GM12865 (cell line): ENCODE measurements around the gene RYR1.

Experiments used
- DNase-seq: peaks from one replicate; pipeline ENCODE4 v3.0.0; 2010; ENCODE audit warnings: low read depth
- H3K4me3 ChIP-seq: 2 replicates; pipeline ENCODE4 v1.5.1; 2011; ENCODE audit warnings: mild to moderate bottlenecking, low read depth, low read length, control low read depth
- CTCF ChIP-seq: IDR thresholded peaks from 2 replicates; pipeline ENCODE4 v1.5.1; 2011; ENCODE audit warnings: low read length, control low read depth, low read depth, inconsistent platforms; ENCODE audit not compliant: insufficient read depth; ENCODE audit errors: missing control alignments

The RYR1 gene

DNA sequence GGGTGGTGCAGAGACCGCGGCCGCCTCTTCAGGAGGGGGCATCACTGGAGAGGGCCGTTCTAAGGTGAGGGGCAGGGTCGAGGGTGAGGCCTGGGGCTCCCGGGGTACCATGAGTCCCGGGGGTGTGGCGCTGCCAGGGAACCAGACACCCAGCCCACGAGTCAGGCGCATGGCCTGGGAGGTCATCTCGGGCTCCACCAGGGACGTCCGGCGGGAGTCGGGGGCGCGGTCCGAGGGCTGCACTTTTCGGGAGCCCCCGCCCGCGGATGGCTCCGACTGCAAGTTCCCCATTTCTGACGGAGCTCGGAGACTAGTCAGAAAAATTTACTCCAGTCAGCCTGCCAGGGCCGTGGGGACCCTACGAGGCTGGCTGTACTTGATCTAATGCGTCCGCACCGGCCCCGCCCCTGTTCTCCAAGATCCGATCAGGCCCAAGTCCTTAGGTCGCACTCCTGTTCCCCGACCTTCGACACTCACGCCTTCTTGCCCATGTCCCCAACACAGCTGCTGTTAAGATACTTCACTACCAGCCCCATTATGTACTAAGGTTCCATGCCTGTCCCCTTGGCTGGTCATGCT lies 46.4 kb upstream of the RYR1 start:
- TF ChIP-seq CTCF, result no peak
- no peak for DNase-seq
- no peak overlapping the region for H3K4me3 ChIP-seq

DNA sequence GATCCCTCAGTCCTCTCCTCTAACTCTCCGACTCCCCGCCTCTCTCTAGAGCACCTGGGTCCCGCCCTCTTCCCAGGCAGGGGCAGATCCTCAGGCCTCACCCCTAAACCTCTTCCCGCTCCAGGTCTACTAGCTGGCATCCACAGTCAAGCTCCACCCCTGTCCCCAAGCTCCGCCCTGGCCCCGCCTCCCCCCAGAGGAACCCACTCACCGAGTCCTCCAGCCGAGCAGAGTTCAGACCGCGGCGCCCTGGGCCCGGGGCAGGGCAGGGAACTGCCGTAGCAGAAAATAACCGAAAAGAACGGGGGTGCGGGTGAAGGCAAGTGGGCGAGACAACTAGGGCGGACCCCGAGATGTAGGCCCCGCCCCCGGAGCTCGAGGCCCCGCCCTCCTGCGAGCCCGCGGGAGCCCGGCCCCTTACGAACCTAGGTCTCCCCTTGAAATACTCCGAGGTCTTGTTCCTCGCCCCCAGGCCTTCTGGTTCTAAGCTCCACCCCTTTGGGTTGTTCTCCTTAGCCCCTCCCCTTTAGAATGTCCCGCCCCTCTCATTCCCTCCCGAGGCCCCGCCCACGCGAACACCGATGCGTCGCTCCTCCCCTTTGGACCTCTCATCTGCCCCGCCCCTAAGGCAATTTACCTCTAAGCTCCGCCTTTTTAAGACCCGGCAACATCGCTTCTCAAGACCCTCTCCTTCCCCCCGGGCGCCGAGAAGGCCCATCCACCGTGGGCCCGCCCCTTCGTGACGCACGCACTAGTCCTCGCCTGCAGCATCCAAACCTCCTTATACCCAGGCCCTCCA lies 45.7 kb upstream of the RYR1 start, which contains the start of gene GGN:
Gene GGN, minus strand, starts transcription at position 485 of the 799 bp plus-strand sequence. CDS start 773 bp downstream, outside the sequence.
- no peak for TF ChIP-seq CTCF
- H3K4me3 ChIP-seq, result no peak within 1 kb of the TSS; the same call in 1 of the 2 replicates

GRCh38 chr19:38388349-38389100 lies 45.0 kb upstream of the RYR1 start, which contains the start of gene SPRED3:
Gene SPRED3, plus strand, starts transcription at chr19:38388697. Its CDS starts 1,606 bp downstream, at chr19:38390303.
- no peak within 1 kb of the TSS; the same call in 1 of the 2 replicates for H3K4me3 ChIP-seq
- TF ChIP-seq CTCF, result no peak
- DNase-seq, result no peak

More for the DNA sequence above, 45.7 kb upstream of the RYR1 start, which contains the start of gene GGN:
- peak; percentile 71 for DNase-seq

DNA sequence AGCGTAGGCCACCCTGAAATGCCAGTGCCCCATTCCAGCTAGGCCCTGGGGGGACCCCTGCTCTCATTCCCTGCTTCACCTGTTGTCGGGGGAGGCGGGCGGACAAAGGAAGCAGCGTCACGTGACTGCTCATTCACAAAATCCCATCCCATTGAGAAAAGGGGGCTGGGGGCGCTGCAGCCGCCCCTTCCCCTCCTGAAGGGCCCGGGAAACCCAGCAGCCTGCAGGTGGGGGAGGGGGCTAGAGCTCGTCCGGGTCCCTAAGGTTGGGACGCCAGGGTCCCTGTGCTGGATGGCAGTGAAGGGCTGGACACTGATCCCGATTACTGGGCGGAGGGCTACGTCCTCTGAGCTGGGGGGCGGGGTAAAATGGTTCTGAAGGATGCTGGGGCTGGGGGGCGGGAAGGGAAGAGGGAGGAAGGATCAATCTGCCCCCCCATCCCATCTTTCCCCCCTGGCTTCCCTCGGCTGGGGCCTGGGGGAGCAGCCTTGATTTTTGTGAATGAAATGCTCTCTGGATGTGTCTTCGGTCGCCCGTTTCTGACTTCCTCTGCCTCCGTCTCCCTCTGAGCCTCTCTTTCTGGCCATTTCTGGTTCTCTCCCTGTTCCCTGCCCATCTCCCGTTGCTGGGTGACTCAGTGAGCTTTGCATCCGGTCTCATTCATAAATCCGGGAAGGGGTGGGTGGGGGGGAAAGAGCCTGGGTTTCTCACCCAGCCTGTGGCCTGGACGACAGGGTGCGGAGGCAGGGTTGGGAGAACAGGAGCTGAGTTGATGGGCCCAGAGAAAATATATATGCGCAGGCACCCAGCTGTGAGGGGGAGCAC lies 44.2 kb upstream of the RYR1 start:
- no peak for DNase-seq
- H3K4me3 ChIP-seq, result no peak overlapping the region
- no peak for TF ChIP-seq CTCF

DNA sequence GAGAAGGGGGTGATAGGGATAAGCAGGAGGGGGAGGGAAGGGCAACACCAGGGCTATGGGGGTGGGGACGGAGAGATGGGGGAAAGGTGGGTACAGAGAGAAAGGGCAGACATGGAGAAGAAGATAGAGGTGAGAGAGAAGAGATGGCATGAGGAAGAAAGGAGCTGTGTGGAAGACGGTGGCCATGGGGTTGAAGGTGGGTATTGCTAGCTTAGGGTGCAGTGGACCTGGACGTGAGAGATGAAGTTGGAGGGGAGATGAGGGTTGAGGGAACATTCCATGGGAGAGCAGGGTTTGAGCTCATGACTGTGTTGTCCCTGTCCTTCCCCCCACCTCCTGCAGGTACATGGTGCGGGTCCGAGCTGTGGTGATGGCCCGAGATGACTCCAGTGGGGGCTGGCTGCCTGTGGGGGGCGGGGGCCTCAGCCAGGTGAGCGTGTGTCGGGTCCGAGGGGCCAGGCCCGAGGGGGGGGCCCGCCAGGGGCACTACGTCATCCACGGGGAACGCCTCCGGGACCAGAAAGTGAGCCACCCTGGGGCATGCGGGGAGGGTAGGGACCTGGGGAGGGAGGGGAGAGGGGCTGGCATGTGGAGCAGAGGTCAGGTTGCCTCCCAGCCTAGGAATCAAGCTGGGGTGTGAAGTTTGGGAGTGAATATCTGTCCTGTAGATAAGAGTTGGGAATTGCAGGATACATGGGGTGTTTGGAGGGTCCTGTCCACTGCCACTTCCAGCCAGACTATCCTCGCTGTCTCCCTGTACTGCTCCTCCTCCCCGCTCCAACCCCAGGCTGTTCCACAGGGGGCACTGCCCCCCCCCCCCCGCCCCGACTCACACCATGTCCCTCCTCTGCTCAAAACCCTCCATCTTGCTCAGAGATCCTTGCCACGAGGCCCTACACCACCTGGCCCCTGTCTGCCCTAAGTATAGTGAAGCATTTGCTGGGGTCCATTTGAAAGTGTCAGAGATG lies 43.2 kb upstream of the RYR1 start:
- no peak for DNase-seq

More for the DNA sequence above, 43.2 kb upstream of the RYR1 start:
- no peak for TF ChIP-seq CTCF
- H3K4me3 ChIP-seq, result no peak overlapping the region
